OCI-LY3 (cell line): ENCODE measurements around the gene CELA2A.
A peak's percentile ranks its signal among the peaks of the same experiment; 100 is the strongest.

Experiments used
- H2AFZ ChIP-seq: fragments of 200-600, 300-600 bp; shearing (Covaris generic); 2 replicates; pipeline ENCODE4 v1.6.0; 2014; ENCODE audit warnings: antibody characterized with exemption, low read depth, low read length
- H3K27ac ChIP-seq: fragments of 200-600, 300-600 bp; sonication (generic); 2 replicates; pipeline ENCODE4 v1.5.1; 2014; ENCODE audit warnings: mild to moderate bottlenecking, low read length, moderate library complexity, mixed read lengths
- H3K27me3 ChIP-seq: fragments of 200-600, 300-600 bp; sonication (generic); 2 replicates; pipeline ENCODE4 v1.6.1; 2014; ENCODE audit warnings: low read depth, low read length, mixed read lengths
- H3K36me3 ChIP-seq: fragments of 200-600, 300-600 bp; sonication (generic); replicated peaks from 2 replicates; pipeline ENCODE3; 2014; ENCODE audit warnings: low read depth, low read length, mixed read lengths
- H3K4me1 ChIP-seq: fragments of 300-600, 200-600 bp; sonication (generic); 2 replicates; pipeline ENCODE4 v1.6.1; 2014; ENCODE audit warnings: low read length, mixed read lengths
- H3K4me2 ChIP-seq: fragments of 200-600, 300-600 bp; sonication (generic); 2 replicates; pipeline ENCODE4 v1.6.1; 2014; ENCODE audit warnings: low read length, mixed read lengths
- H3K4me3 ChIP-seq: fragments of 300-600, 200-600 bp; sonication (generic); 2 replicates; pipeline ENCODE4 v1.5.1; 2014; ENCODE audit warnings: antibody characterized with exemption, mild to moderate bottlenecking, low read length, moderate library complexity
- H3K79me2 ChIP-seq: fragments of 300-600, 200-600 bp; shearing (Covaris generic); 2 replicates; pipeline ENCODE4 v1.6.1; 2014; ENCODE audit warnings: mild to moderate bottlenecking, low read length, mixed read lengths
- H3K9ac ChIP-seq: fragments of 300-600, 200-600 bp; shearing (Covaris generic); 2 replicates; pipeline ENCODE4 v1.6.0; 2014; ENCODE audit warnings: mild to moderate bottlenecking, low read length, moderate library complexity
- H3K9me3 ChIP-seq: fragments of 200-600, 300-600 bp; shearing (Covaris generic); 2 replicates; pipeline ENCODE4 v1.6.1; 2014; ENCODE audit warnings: low read length, mixed read lengths; ENCODE audit not compliant: insufficient read depth
- H4K20me1 ChIP-seq: fragments of 200-600, 300-600 bp; sonication (generic); 2 replicates; pipeline ENCODE4 v1.6.1; 2016; ENCODE audit warnings: low read length, mixed read lengths; ENCODE audit not compliant: insufficient read depth
- CTCF ChIP-seq: fragments of 200-600, 300-600 bp; sonication (generic); IDR thresholded peaks from 2 replicates; pipeline ENCODE4 v1.5.1; 2014; ENCODE audit warnings: antibody characterized with exemption, low read length, low read depth
- EZH2phosphoT487 ChIP-seq: fragments of 200-600 bp; shearing (Covaris generic); IDR thresholded peaks from 2 replicates; pipeline ENCODE4 v1.6.1; 2018; ENCODE audit warnings: antibody characterized with exemption, mixed run types, low read depth

Gene CELA2A

GRCh38 chr1:15410223-15410883, 46.2 kb upstream of the CELA2A start:
- Histone ChIP-seq H3K9me3 (no peaks in the 10 kb centered on the region), H3K4me2 (peak overlapping the region; percentile 100), H3K27me3 (peaks cover 24% of the 10 kb centered on the region), H3K4me1 (peaks cover 21% of the 10 kb centered on the region), H3K79me2 (peaks cover 42% of the 10 kb centered on the region), H3K27ac (no peak overlapping the region; the same call in 1 of the 2 replicates), H3K36me3 (peaks cover 9% of the 10 kb centered on the region), H2AFZ (no peak overlapping the region), H3K4me3 (peak overlapping the region; percentile 99), H3K9ac (peak overlapping the region; percentile 91), H4K20me1 (peaks cover 29% of the 10 kb centered on the region)
- TF ChIP-seq CTCF (no peak), EZH2phosphoT487 (no peak)

GRCh38 chr1:15410884-15411245, 45.7 kb upstream of the CELA2A start:
- peak overlapping the region; percentile 100 for H3K4me2 ChIP-seq
- peaks cover 24% of the 10 kb centered on the region for H3K27me3 ChIP-seq
- H3K27ac ChIP-seq: no peak overlapping the region
- H3K9me3 ChIP-seq: no peaks in the 10 kb centered on the region
- H3K4me3 ChIP-seq: peak overlapping the region; percentile 99
- peaks cover 42% of the 10 kb centered on the region for H3K79me2 ChIP-seq
- H4K20me1 ChIP-seq: peaks cover 29% of the 10 kb centered on the region
- H2AFZ ChIP-seq: no peak overlapping the region
- peaks cover 26% of the 10 kb centered on the region for H3K4me1 ChIP-seq
- TF ChIP-seq CTCF: no peak
- TF ChIP-seq EZH2phosphoT487: no peak
- peak overlapping the region; percentile 91 for H3K9ac ChIP-seq
- peaks cover 9% of the 10 kb centered on the region for H3K36me3 ChIP-seq

GRCh38 chr1:15411593-15412137, 44.9 kb upstream of the CELA2A start:
- Histone ChIP-seq H3K9ac (peak overlapping the region; percentile 91), H3K79me2 (peaks cover 42% of the 10 kb centered on the region), H3K4me3 (peak overlapping the region; percentile 99), H4K20me1 (peaks cover 29% of the 10 kb centered on the region), H3K4me1 (peaks cover 34% of the 10 kb centered on the region), H3K27ac (no peak overlapping the region), H2AFZ (no peak overlapping the region), H3K4me2 (peak overlapping the region; percentile 100), H3K36me3 (peaks cover 9% of the 10 kb centered on the region), H3K9me3 (no peaks in the 10 kb centered on the region), H3K27me3 (peaks cover 24% of the 10 kb centered on the region)
- TF ChIP-seq EZH2phosphoT487: no peak
- no peak for TF ChIP-seq CTCF

DNA sequence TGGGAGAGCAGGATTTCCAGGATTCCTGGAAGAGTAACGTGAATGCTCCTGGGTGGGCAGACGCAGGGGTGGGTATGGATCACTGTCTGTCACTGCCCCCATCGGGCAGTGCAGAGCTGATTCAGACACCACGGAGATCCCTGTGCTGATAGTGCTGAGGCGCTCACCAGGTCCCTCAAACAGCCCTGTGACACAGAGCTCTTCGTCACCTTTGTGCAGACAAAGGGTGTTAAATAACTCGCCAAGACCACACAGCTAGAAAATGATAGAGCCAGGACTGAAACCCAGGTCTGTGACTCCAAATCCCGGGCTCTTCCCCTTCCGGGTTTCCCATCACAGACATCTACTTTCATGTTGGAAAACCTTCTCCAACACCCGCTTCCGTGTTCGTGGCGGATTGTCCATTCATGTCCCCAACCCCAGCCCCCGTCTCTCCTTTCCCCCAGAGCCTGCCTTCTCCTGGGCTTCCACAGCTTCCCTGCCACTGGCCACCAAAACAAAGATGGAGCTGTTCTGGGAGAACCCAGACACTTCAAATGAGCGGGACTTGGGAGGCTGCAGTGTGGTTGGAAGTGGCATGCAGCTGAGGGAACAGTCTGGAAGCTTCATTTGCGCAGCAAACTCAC, 44.2 kb upstream of the CELA2A start:
- Histone ChIP-seq H3K27ac (no peak overlapping the region), H3K9me3 (no peaks in the 10 kb centered on the region), H2AFZ (no peak overlapping the region), H3K9ac (no peak overlapping the region), H3K4me3 (no peak overlapping the region), H4K20me1 (peaks cover 29% of the 10 kb centered on the region), H3K4me1 (peaks cover 41% of the 10 kb centered on the region), H3K27me3 (peaks cover 17% of the 10 kb centered on the region), H3K79me2 (peaks cover 42% of the 10 kb centered on the region), H3K4me2 (no peak overlapping the region), H3K36me3 (peaks cover 9% of the 10 kb centered on the region)
- TF ChIP-seq EZH2phosphoT487: no peak
- TF ChIP-seq CTCF: no peak
